ENCODE measurements around the gene LAMP2. TPM values are rescaled to one million over a fixed set of nuclear protein-coding genes. Genes with fewer than 3 reads are reported as not detected.

The LAMP2 gene
- total RNA-seq, 1 donor from 2014 or later = 59.6 TPM

DNA sequence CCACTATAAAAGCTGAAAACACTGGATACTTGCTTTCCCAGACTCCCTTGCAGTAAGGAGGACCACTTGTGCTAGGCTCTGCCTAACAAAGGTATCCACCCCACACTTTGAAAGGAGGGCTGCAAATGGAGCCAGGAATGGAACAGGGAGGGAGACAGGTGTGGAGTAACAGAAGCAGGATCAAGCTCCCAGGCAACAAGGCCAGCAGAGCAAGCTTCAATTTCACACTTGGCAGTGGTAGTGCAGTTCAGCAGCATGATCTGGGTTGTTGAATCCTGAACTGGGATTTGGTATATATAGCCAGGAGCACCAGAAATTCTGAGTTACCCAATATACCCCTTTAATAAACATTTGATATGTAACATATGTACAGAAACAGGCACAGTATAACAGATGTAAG, 9.8 kb downstream of the LAMP2 start:
- TF ChIP-seq CTCF (conservative IDR thresholded peaks at IDR 0.05; ENCODE audit: low read depth, low read length) = no peak
- no peak for DNase-seq (ENCODE audit: low read depth)
- no peak overlapping the region for H3K4me3 ChIP-seq (ENCODE audit: low read depth, low read length)

GRCh38 chrX:120457766-120458180, 11.3 kb downstream of the LAMP2 start:
- no peak for TF ChIP-seq CTCF (conservative IDR thresholded peaks at IDR 0.05; ENCODE audit: low read depth, low read length)
- H3K4me3 ChIP-seq (ENCODE audit: low read depth, low read length) = no peak overlapping the region
- DNase-seq (ENCODE audit: low read depth) = peak; percentile 62

GRCh38 chrX:120456973-120457372, 12.1 kb downstream of the LAMP2 start:
- no peak overlapping the region for H3K4me3 ChIP-seq (ENCODE audit: low read depth, low read length)
- no peak for DNase-seq (ENCODE audit: low read depth)
- TF ChIP-seq CTCF (conservative IDR thresholded peaks at IDR 0.05; ENCODE audit: low read depth, low read length) = no peak

GRCh38 chrX:120453985-120454384, 15.1 kb downstream of the LAMP2 start:
- H3K4me3 ChIP-seq (ENCODE audit: low read depth, low read length) = no peak overlapping the region
- DNase-seq (ENCODE audit: low read depth) = no peak
- TF ChIP-seq CTCF (conservative IDR thresholded peaks at IDR 0.05; ENCODE audit: low read depth, low read length) = no peak

- peak; percentile 42 for TF ChIP-seq CTCF (conservative IDR thresholded peaks at IDR 0.05; ENCODE audit: low read depth, low read length)
- no peak overlapping the region for H3K4me3 ChIP-seq (ENCODE audit: low read depth, low read length)
- DNase-seq (ENCODE audit: low read depth) = no peak
Observed at GRCh38 chrX:120452131-120452530, 17.0 kb downstream of the LAMP2 start.

DNA sequence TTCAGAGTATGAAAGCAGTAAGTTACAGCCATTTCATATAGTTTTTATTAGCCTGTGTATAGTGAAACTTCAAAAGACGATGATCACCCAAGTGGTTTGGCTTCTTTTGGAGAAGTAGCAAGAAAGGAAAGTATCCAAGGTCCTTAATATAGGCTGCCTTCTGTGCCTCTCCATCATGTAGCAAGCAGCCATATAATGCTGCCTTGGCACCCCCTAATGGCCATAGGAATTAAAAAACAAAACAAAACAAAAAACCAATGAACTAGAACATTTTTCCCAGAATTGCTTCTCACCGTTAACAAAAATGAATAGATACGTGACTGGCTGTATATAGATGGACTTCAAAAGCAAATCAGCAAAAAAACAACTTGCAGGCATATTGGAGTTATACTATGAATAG, 18.9 kb downstream of the LAMP2 start:
- peak; percentile 33 for TF ChIP-seq CTCF (conservative IDR thresholded peaks at IDR 0.05; ENCODE audit: low read depth, low read length)
- DNase-seq (ENCODE audit: low read depth) = no peak
- no peak overlapping the region for H3K4me3 ChIP-seq (ENCODE audit: low read depth, low read length)

DNA sequence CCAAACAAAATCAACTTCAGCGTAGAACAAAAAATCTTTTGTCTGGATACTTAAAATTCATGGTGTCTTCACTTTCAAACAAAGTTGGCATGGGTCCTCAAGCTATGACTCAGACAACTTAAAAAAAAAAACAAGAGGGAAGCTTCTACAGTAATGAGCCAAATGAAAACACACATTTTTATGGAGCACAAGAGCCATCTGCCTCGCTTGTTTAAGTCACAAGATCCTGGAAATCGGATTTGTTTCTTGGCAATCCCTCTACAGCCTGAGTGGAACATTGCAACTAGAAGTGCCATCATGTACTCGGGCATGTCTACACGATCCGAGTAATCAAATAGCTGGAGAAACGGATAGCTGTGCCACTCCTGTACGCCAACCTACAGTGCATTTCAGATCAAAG, 22.6 kb downstream of the LAMP2 start:
- no peak overlapping the region for H3K4me3 ChIP-seq (ENCODE audit: low read depth, low read length)
- TF ChIP-seq CTCF (conservative IDR thresholded peaks at IDR 0.05; ENCODE audit: low read depth, low read length) = no peak
- DNase-seq (ENCODE audit: low read depth) = no peak
